HepG2 (cell line): ENCODE results near the gene CLTCL1. TPM values are rescaled to one million over a fixed set of nuclear protein-coding genes. Genes with fewer than 3 reads are reported as not detected.

Source experiments
- ATF1 ChIP-seq: IDR thresholded peaks from 2 replicates; pipeline ENCODE4 v1.6.1; 2016; ENCODE audit warnings: mild to moderate bottlenecking, control low read depth
- FUBP1 ChIP-seq: sonication (generic); formaldehyde crosslinking; IDR thresholded peaks from 2 replicates; pipeline ENCODE4 v1.5.1; 2020; ENCODE audit warnings: missing genetic modification reagents, mild to moderate bottlenecking, borderline replicate concordance
- GATAD2A ChIP-seq: IDR thresholded peaks from 2 replicates; pipeline ENCODE4 v1.6.1; 2016
- ISL2 ChIP-seq: sonication (generic); formaldehyde crosslinking; IDR thresholded peaks from 2 replicates; pipeline ENCODE4 v1.5.0; 2020; ENCODE audit warnings: missing genetic modification reagents
- PRDM15 ChIP-seq: sonication (generic); formaldehyde crosslinking; IDR thresholded peaks from 2 replicates; pipeline ENCODE4 v1.4.0; 2020; ENCODE audit warnings: missing genetic modification reagents
- SMARCE1 ChIP-seq: fragments of 450-650 bp; IDR thresholded peaks from 2 replicates; pipeline ENCODE4 v1.6.1; 2017; ENCODE audit warnings: borderline replicate concordance
- TERF1 ChIP-seq: sonication (generic); formaldehyde crosslinking; IDR thresholded peaks from 2 replicates; pipeline ENCODE4 v1.8.0; 2022; ENCODE audit warnings: mild to moderate bottlenecking, missing genetic modification reagents, moderate library complexity
- ZBTB2 ChIP-seq: sonication (generic); formaldehyde crosslinking; IDR thresholded peaks from 2 replicates; pipeline ENCODE4 v1.8.0; 2022; ENCODE audit warnings: low read depth, missing genetic modification reagents
- ZFP91 ChIP-seq: sonication (generic); formaldehyde crosslinking; IDR thresholded peaks from 2 replicates; pipeline ENCODE4 v1.9.0; 2022; ENCODE audit warnings: missing genetic modification reagents, mild to moderate bottlenecking, borderline replicate concordance
- ZNF230 ChIP-seq: sonication (generic); formaldehyde crosslinking; IDR thresholded peaks from 2 replicates; pipeline ENCODE4 v1.4.0; 2020; ENCODE audit warnings: mild to moderate bottlenecking, missing genetic modification reagents
- ZNF24 ChIP-seq: fragments of 450-650 bp; IDR thresholded peaks from 2 replicates; pipeline ENCODE4 v1.6.1; 2017; ENCODE audit warnings: antibody characterized with exemption, mild to moderate bottlenecking
- ZNF263 ChIP-seq: sonication (generic); formaldehyde crosslinking; IDR thresholded peaks from 2 replicates; pipeline ENCODE4 v1.4.0; 2020; ENCODE audit warnings: missing genetic modification reagents
- ZNF33B ChIP-seq: sonication (generic); formaldehyde crosslinking; IDR thresholded peaks from 2 replicates; pipeline ENCODE4 v1.5.1; 2020; ENCODE audit warnings: mild to moderate bottlenecking, missing genetic modification reagents
- ZNF414 ChIP-seq: sonication (generic); formaldehyde crosslinking; IDR thresholded peaks from 2 replicates; pipeline ENCODE4 v1.5.0; 2020; ENCODE audit warnings: missing genetic modification reagents
- ZNF432 ChIP-seq: sonication (generic); formaldehyde crosslinking; IDR thresholded peaks from 2 replicates; pipeline ENCODE4 v1.5.0; 2020; ENCODE audit warnings: missing genetic modification reagents, mild to moderate bottlenecking, borderline replicate concordance
- ZNF563 ChIP-seq: sonication (generic); formaldehyde crosslinking; IDR thresholded peaks from 2 replicates; pipeline ENCODE4 v1.8.0; 2022; ENCODE audit warnings: mild to moderate bottlenecking, moderate library complexity, missing genetic modification reagents
- ZNF777 ChIP-seq: sonication (generic); formaldehyde crosslinking; IDR thresholded peaks from 2 replicates; pipeline ENCODE4 v1.4.0; 2020; ENCODE audit warnings: missing genetic modification reagents
- ZNF878 ChIP-seq: sonication (generic); formaldehyde crosslinking; IDR thresholded peaks from 2 replicates; pipeline ENCODE4 v1.8.1; 2023; ENCODE audit warnings: mild to moderate bottlenecking, missing genetic modification reagents, moderate library complexity
- polyA plus RNA-seq, 8 experiments: library from polyadenylated mRNA; depleted of rRNA in 3 of 8; stranded (reverse) in 7 of 8; unstranded in 1 of 8; fragments of >200 nt; fragmentation: Illumina TruSeq in 4 of 8; extraction: Trizol in 4 of 8; gene quantifications; 2 replicates each; pipeline versions ENCODE4 v1.2.1 to v1.2.3, GENCODE V29; 2011 to 2016; ENCODE audit warnings: low read depth in 4 of 8, missing spikeins in 1 of 8, mixed read lengths in 1 of 8; ENCODE audit not compliant: insufficient read depth in 1 of 8
- total RNA-seq, 5 experiments: library from RNA; depleted of rRNA; stranded (reverse); fragments of >200 nt; fragmentation: Illumina TruSeq; extraction: Trizol; gene quantifications; 2 replicates each; pipeline ENCODE4 v1.2.3, GENCODE V29; 2016; ENCODE audit warnings: low read depth in 1 of 5

Gene CLTCL1
- total and polyA plus RNA-seq, 2 of the 13 experiments (the other 11 are each of a cell fraction or from before 2014, with no cell fraction given), result 8.1 to 10.9 TPM

- 0 out of 2 replicates have a peak, but pooled peaks have one; percentile 57 for TF ChIP-seq PRDM15 (CRISPR knock-in tag)
- TF ChIP-seq ZNF230 (CRISPR knock-in tag), result 0 out of 2 replicates have a peak, but pooled peaks have one; percentile 32
- TF ChIP-seq ZNF563, result 0 out of 2 replicates have a peak, but pooled peaks have one; percentile 59
- TF ChIP-seq ZNF24, result no peak
- peak; percentile 50 for TF ChIP-seq GATAD2A (CRISPR knock-in tag)
- TF ChIP-seq ATF1 (CRISPR knock-in tag), result no peak
- TF ChIP-seq TERF1 (CRISPR knock-in tag), result 0 out of 2 replicates have a peak, but pooled peaks have one; percentile 21
- TF ChIP-seq ZNF33B (CRISPR knock-in tag), result no peak
- TF ChIP-seq ZBTB2, result peak; percentile 56; the same call in 1 of the 2 replicates
- TF ChIP-seq ISL2, result 0 out of 2 replicates have a peak, but pooled peaks have one; percentile 29
- TF ChIP-seq ZNF878 (CRISPR knock-in tag), result no peak
- TF ChIP-seq ZNF777 (CRISPR knock-in tag), result peak; percentile 58
- no peak for TF ChIP-seq SMARCE1
- no peak for TF ChIP-seq FUBP1
- peak; percentile 76; the same call in 1 of the 2 replicates for TF ChIP-seq ZFP91
- peak; percentile 56 for TF ChIP-seq ZNF263 (CRISPR knock-in tag)
- TF ChIP-seq ZNF432 (CRISPR knock-in tag), result no peak
- no peak for TF ChIP-seq ZNF414 (CRISPR knock-in tag)
Observed at GRCh38 chr22:19291580-19292457, at the start of gene CLTCL1 (continued).
